Measurements from ENCODE around the gene ZFHX3. TPM values are rescaled to one million over a fixed set of nuclear protein-coding genes. Genes with fewer than 3 reads are reported as not detected.

ZFHX3 gene
- total RNA-seq, 1 donor from 2014 or later: 48.5 TPM

DNA sequence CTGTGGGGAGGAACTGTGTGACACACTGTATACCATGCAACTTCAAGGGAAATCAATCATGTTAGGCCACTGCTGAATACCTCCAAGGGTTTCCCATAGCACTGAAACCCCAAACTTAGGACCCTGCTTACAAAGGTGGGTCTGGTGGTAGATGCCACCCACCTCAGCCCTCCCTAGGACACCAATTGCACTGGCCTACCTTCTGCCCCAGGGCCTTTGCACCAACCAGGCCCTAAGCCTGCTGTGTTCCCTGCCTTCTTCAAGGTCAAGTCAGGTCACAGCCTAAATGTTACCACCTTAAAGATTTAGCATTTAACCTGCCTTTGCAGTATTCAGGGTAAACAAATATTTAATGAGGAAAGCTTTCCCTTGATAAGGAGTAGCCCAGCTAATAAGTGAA is 185.8 kb downstream of the ZFHX3 start:
- TF ChIP-seq, protein P1, sequence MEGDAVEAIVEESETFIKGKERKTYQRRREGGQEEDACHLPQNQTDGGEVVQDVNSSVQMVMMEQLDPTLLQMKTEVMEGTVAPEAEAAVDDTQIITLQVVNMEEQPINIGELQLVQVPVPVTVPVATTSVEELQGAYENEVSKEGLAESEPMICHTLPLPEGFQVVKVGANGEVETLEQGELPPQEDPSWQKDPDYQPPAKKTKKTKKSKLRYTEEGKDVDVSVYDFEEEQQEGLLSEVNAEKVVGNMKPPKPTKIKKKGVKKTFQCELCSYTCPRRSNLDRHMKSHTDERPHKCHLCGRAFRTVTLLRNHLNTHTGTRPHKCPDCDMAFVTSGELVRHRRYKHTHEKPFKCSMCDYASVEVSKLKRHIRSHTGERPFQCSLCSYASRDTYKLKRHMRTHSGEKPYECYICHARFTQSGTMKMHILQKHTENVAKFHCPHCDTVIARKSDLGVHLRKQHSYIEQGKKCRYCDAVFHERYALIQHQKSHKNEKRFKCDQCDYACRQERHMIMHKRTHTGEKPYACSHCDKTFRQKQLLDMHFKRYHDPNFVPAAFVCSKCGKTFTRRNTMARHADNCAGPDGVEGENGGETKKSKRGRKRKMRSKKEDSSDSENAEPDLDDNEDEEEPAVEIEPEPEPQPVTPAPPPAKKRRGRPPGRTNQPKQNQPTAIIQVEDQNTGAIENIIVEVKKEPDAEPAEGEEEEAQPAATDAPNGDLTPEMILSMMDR (conservative IDR thresholded peaks at IDR 0.05): no peak
- Mint-ChIP-seq H3K27ac (no peak overlapping the region), H3K9me3 (no peaks in the 10 kb centered on the region), H3K36me3 (peaks cover 32% of the 10 kb centered on the region), H3K27me3 (no peaks in the 10 kb centered on the region), H3K4me1 (ENCODE audit: unreplicated experiment) (peaks cover 36% of the 10 kb centered on the region), H3K4me3 (no peak overlapping the region)
- no peak for DNase-seq (ENCODE audit: extremely low spot score, unreplicated experiment)

DNA sequence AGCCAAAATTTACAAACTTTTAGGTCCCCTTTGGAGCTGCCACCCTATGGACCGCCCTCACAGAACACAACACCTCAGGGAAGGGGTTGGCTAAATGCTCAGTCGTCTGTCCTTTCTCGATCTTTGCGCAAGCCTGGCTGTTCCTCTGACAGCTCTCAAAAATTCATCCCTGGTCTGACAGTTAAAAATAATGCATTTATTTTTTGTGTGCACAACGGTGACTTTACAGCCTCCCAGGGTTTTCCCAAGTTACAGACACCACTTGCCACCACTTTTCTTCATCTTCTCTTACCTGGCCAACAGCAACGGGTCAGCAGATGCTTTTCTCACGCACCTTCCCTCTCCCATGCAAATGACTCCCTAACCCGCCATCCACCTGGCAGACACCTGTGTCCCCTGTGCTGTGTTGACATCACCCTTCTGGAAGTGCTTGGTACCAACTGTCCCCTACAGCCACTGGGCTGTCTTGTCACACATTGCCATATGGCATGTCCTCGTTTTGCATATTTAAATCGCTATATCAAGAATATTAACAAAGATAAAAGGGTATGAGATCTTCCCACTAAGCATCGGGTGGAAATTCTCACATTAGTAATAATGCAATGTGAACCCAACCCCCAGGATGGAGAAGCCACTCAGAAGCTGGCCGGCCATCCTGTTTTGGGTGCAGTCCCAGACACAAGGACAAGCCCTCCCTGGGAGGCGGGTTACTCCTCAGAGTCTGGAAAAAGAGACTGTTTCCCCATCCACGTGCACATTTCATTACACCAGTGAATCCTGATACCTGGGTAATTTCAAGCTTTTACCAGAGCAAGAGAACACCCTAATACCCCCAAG is 187.0 kb downstream of the ZFHX3 start:
- Mint-ChIP-seq H3K4me3 (no peak overlapping the region), H3K4me1 (ENCODE audit: unreplicated experiment) (peaks cover 38% of the 10 kb centered on the region)

DNA sequence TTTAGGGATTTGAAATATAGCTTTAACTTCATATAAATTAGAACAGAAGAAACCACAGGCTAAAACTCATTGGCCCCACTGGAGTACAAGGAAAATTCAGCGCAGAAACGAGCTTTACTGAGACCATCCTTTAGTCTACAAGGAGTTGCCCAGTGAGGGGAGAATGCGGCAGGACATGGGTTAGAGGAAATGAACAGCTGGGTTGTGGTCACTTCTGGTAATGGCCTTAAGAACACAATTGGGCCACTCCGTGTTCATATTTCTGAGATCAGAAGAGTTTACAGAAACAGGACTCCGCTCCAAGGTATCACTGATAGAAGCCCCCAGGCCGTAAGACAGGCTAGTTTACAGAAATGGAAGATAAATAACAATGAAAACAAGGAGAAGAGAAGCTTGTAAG is 188.3 kb downstream of the ZFHX3 start:
- Mint-ChIP-seq H3K9me3 (no peaks in the 10 kb centered on the region), H3K4me1 (ENCODE audit: unreplicated experiment) (peaks cover 46% of the 10 kb centered on the region), H3K4me3 (no peak overlapping the region), H3K36me3 (peaks cover 29% of the 10 kb centered on the region), H3K27me3 (no peaks in the 10 kb centered on the region), H3K27ac (peak overlapping the region; percentile 20)
- TF ChIP-seq, protein P1 (conservative IDR thresholded peaks at IDR 0.05): no peak
- DNase-seq (ENCODE audit: extremely low spot score, unreplicated experiment): no peak

More for the DNA sequence above, 187.0 kb downstream of the ZFHX3 start:
- peaks cover 32% of the 10 kb centered on the region for H3K36me3 Mint-ChIP-seq
- TF ChIP-seq, protein P1 (conservative IDR thresholded peaks at IDR 0.05): no peak
- H3K27me3 Mint-ChIP-seq: no peaks in the 10 kb centered on the region
- H3K9me3 Mint-ChIP-seq: no peaks in the 10 kb centered on the region
- no peak for DNase-seq (ENCODE audit: extremely low spot score, unreplicated experiment)
- no peak overlapping the region for H3K27ac Mint-ChIP-seq

DNA sequence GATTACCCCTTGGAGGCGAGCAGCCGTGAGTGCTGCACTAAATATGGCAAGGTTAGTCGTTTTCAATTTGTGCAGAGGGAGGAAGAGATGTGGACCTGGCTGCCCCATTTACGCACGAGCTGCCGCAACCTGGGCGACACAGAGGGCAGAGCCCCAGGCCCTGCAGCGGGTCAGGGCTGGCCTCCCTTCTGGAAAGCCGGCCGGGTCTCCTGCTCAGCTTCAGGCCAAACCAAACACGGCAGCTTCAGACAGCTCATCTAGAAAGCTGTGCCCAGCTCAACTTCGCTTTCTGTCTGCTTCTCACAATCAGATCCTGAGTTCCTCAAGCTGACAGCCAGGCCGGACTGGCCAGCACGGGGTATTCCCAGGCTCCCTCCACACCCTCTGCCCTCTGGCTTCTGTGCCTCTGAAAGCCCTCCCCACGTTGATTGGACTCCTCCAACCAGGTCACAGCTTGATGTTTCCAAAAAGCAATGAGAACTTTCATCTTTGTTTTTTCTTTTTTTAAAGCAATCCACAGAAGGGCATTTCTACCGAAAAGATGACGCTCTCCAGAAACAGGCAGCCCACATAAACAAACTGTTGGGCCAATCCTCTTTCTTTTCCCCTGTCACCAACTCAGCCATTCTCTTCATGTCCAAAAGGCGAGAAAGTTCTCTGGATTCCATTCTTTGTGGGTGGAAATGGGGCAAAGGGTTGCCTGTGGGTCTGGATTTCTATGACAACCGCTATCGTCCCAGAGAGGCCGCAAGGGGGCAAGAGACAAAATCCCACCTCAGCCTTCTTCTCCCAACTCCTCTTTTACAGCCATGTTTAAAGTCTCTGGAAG is 189.0 kb downstream of the ZFHX3 start:
- H3K27me3 Mint-ChIP-seq: no peaks in the 10 kb centered on the region
- H3K27ac Mint-ChIP-seq: peak overlapping the region; percentile 48
- no peaks in the 10 kb centered on the region for H3K9me3 Mint-ChIP-seq
- peak overlapping the region; percentile 46 for H3K4me3 Mint-ChIP-seq
- H3K36me3 Mint-ChIP-seq: peaks cover 23% of the 10 kb centered on the region
- peaks cover 52% of the 10 kb centered on the region for H3K4me1 Mint-ChIP-seq (ENCODE audit: unreplicated experiment)
- no peak for DNase-seq (ENCODE audit: extremely low spot score, unreplicated experiment)
- TF ChIP-seq, protein P1 (conservative IDR thresholded peaks at IDR 0.05): no peak

DNA sequence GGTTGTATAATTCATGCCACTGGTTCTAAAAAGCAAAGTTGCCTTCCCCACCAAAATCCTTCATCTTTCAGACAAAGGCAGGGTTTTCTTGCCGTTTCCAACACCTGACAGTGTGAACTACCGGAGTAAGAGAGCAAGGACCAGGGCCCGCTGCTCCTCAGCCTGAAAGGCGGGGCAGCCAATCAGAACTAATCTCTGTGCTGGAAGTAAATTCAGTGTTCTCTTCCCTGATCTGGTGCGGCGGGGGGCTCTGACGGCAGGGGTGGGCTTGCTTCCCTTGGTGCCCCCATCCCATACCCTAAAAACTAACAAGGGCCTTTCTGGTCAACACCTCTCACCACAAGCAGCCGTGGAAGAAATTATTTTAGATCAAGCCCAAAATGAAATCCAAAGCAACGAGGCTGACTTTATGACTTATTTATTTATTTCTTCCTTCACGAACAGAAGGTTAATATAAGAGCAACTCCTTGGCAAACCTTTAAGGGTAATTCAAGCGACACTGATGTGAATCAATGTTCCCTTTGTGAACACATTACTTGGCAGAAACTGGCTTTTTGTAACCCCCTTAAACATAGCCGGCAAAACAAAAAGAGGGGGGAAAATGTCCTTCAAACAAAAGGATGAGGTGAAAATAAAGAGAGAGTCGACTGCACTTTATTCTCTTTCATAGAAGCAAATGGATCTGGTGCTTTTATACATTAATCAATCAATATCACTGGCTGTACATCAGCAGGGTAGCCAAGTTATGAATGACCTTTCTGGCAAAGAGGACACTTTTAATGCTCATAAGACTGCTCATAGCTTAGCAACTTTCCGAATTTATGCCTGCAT is 189.9 kb downstream of the ZFHX3 start:
- no peak for DNase-seq (ENCODE audit: extremely low spot score, unreplicated experiment)
- Mint-ChIP-seq H3K4me1 (ENCODE audit: unreplicated experiment) (peaks cover 57% of the 10 kb centered on the region), H3K27ac (peak overlapping the region; percentile 40), H3K9me3 (no peaks in the 10 kb centered on the region), H3K4me3 (no peak overlapping the region), H3K27me3 (no peaks in the 10 kb centered on the region), H3K36me3 (peaks cover 22% of the 10 kb centered on the region)
- TF ChIP-seq, protein P1 (conservative IDR thresholded peaks at IDR 0.05): no peak

Measured in type B pancreatic cell (in vitro differentiated cells).